Keratinocyte (primary cell): ENCODE results near the gene DLGAP1.

Experiments
- CTCF ChIP-seq, 3 experiments: IDR thresholded peaks in 1 of 3; conservative IDR thresholded peaks in 1 of 3; optimal IDR thresholded peaks in 1 of 3; 2 replicates in 2 of 3; 3 replicates in 1 of 3; pipeline versions ENCODE3 to v1.5.1; 2011; ENCODE audit warnings: low read length in 3 of 3, mild to moderate bottlenecking in 3 of 3, moderate library complexity in 2 of 3, control low read depth in 1 of 3, inconsistent platforms in 1 of 3; ENCODE audit not compliant: insufficient read depth in 2 of 3; ENCODE audit errors: extremely low read depth in 1 of 3
- EZH2 ChIP-seq: IDR thresholded peaks from one replicate; pipeline ENCODE4 v1.6.1; 2012; ENCODE audit warnings: inconsistent platforms, mild to moderate bottlenecking, low read length, moderate library complexity

- no peak for TF ChIP-seq CTCF (optimal IDR thresholded peaks at IDR 0.05 in 1 of 3, IDR thresholded peaks at IDR 0.05 in 1 of 3, conservative IDR thresholded peaks at IDR 0.05 in 1 of 3; ENCODE audit: extremely low read depth in 1 of 3, insufficient read depth in 2 of 3, low read length in 3 of 3)
- TF ChIP-seq EZH2, result no peak
These were observed 250.7 kb downstream of the DLGAP1 start for GRCh38 chr18:4204438-4204720.
